AML-193 (cell line): ENCODE data around the gene FKBP1B.
"Not testable (repeated sequence)": the region's sequence is repeated elsewhere in the genome, so short reads cannot be mapped to it uniquely, and the experiment has no call there.

Experiments used
- DNase-seq, 2 experiments: peaks; one replicate each; lab custom pipeline; 2025; lab: John Stamatoyannopoulos, UW

Gene FKBP1B

DNA sequence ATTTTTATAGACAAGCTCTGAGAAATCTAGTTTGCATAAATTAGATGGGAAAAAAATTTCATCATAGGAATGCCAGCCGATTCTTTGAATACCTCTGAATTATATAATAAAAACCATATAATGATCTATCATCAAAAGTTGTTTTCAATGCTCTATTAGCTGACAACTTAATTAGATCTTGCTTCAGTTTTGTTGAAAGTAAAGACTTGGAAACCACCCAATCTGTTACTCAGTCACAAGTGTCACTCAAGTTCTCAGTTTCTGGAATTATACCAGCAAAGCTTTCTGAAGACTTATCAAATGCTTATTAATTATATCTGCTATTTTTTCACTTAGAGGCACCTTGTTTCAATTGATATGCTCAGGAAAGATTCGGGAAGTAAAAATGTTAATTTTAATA is 52.5 kb downstream of the FKBP1B start:
- no peak for DNase-seq

DNA sequence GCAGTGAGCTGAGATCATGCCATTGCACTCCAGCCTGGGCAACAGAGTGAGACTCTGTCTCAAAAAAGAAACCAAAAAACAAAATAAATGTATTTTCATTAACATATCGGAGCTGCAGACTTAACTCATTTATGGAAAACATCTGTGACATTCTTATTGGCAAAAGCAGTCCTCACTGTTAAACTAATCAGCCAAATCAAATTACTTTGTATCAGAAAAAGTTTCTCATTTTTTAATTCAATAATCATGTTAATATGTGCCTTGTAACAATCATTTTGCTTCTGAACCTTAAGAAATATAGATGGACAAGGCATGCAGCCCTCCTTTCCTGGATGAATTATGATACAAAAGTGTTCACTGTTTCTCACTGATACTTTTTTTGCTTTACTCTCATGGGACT is 53.1 kb downstream of the FKBP1B start:
- DNase-seq: no peak

DNA sequence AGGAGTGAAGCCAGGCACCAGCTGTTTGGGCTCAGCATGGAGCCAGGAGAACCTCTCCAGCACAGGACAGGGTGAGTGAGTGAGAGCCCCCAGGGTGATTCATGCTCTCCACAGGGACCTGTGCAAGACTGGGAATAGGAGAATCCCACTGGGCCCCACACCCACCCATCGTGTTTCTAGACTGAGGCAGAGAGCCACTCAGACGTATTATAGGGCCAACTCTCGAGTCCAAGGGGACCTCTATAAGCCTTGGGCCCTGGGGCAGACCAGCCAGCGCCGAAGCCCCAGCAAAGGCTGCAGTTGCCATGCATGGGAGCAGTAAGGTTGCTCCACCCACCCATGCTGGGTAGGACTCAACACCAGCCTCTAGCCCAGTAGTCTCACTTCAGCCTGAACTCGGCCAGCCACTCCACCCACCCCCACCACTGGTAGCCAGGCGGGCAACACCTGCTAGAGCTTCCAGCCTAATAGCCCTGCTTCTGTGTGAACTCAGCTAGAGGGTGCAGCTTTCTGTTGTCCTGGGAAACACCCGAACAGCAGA is 54.6 kb downstream of the FKBP1B start:
- no peak for DNase-seq

DNA sequence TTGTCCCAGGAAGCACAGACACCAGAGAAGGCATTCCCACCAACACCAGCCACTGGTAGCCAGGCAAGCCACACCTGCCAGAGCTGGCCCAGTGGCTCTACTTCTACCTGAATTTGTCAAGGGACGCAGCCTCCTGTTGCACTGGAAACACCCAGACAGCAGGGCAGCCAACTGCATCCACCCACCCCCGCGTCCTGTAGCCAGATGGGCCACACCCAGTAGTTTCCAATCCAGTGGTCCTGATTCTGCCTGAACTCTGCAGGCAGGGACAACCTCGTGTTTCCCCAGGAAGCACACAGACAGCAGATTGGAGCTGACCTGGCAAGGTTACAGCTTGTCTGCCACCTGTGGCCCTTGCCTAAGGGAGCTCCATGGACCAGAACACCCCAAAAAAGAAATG is 55.4 kb downstream of the FKBP1B start:
- DNase-seq: no peak

DNA sequence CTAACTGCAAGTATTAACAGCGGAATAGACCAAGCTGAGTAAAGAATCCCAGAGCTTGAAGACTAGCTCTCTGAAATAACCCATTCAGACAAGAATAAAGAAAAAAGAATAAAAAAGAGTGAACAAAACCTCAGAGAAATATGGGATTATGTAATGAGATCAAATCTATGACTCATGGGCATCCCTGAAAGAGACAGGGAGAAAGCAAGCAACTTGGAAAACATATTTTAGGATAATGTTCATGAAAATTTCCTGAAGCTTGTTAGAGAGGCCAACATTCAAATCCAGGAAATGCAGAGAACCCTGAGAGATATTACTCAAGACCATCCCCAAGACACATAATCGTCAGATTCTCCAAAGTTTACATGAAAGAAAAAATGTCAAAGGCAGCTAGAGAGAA is 56.3 kb downstream of the FKBP1B start:
- DNase-seq: no peak

DNA sequence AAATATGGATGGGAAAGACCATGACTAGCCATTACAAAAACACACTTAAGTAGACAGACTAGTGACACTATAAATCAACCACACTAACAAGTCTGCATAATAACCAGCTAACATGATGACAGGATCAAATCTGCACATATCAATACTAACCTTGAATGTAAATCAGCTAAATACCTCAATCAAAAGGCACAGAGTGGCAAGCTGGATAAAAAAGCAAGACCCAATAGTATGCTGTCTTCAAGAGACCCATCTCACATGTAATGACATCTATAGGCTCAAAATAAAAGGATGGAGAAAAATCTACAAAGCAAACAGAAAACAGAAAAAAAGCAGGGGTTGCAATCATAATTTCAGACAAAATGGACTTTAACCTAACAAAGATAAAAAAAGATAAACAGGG is 57.2 kb downstream of the FKBP1B start:
- DNase-seq: no peak

DNA sequence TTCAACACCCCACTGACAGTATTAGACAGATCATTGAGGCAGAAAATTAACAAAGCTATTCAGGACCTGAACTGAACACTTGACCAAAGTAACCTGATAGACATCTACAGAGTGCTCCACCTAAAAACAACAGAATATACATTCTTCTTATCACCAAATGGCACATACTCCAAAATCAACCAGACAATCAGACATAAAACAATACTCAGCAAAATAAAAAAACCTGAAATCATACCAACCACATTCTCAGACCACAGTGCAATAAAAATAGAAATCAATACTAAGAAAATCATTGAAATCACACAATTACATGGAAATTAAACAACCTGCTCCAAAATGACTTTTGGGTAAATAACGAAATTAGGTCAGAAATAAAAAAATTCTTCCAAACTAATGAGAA is 57.8 kb downstream of the FKBP1B start:
- DNase-seq: no peak

DNA sequence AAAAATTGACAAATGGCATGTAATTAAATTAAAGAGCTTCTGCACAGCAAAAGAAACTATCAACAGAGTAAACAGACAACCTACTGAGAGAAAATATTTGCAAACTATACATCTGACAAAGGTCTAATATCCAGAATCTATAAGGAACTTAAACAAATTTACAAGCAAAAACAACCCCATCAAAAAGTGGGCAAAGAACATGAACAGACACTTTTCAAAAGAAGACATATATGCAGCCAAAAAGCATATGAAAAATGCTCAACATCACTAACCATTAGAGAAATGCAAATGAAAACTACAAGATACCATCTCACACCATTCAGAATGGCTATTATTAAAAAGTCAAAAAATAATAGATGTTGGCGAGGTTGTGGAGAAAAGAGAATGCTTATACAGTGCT is 59.9 kb downstream of the FKBP1B start:
- not testable (repeated sequence) for DNase-seq

DNA sequence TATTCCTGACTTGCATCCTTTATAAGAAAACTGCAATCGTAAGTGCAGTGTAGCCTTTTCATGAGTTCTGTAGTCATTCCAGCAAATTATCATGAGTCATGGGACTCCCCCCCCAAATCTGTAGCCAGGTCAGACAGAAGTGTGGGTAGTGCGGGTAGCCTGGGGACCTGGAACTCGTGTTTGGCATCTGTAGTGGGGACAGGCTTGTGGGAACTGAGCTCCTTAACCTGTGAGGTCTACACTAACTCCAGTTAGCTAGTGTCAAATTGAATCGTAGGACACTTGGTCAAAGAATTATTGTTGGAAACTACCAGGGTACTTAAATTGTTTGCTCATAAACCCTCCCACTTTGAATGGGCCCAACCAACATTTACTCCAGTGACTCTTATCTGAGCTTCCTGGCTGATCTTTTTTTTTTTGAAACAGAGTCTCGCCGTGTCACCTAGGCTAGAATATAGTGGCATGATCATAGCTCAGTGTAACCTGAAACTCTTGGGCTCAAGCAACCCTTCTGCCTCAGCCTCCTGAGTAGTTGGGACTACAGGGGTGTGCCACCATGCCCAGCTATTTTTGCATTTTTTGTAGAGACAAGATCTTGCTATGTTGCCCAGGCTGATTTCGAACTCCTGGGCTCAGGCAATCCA is 61.2 kb downstream of the FKBP1B start:
- DNase-seq: no peak

DNA sequence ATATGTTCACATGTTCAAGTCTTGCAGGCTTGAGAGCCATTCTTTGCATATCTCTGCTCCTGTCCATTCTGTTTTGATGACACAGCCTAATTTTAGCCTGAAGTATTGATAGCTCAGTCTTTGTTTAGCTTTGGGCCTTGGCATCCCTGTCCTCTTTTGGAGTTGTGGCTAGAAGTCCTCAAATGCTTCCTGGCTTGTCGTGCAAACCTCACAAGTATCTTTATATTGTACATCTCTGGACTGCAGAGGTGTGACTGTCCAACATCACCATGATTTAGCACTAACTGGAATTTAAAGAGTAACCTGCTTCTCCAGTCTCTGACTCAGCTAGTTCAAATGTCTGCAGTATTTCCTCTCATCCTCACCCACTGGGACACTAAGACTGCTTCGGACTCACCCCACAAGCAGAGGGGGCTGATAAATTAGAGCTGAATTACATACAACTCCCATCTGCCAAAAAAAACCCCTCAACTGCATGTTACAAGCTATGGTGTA is 61.9 kb downstream of the FKBP1B start:
- DNase-seq: no peak
